OCI-LY7 (cell line): ENCODE results near the gene CSPG4. TPM values are rescaled to one million over a fixed set of nuclear protein-coding genes. Genes with fewer than 3 reads are reported as not detected.
"Not testable (repeated sequence)": the region's sequence is repeated elsewhere in the genome, so short reads cannot be mapped to it uniquely, and the experiment has no call there.

Experiments
- BruUV-seq: library from RNA; stranded (reverse); fragments of 400-500 nt; replicated peaks from 2 replicates; lab custom pipeline; 2021; lab: Mats Ljungman, UMichigan
- CTCF ChIA-PET: fragments of 300-600 bp; sonication (Branson Sonifier 250); formaldehyde crosslinking; loops from one replicate; lab custom pipeline; 2022; ENCODE audit warnings: antibody characterized with exemption; ENCODE audit not compliant: unreplicated experiment; lab: Charles Lee
- POLR2A ChIA-PET: fragments of 300-600 bp; sonication (Branson Sonifier 250); formaldehyde crosslinking; loops from one replicate; lab custom pipeline; 2022; ENCODE audit warnings: antibody characterized with exemption; lab: Charles Lee
- DNase-seq: peaks from one replicate; pipeline ENCODE4 v3.0.0-alpha.2; 2015; ENCODE audit warnings: low spot score
- H2AFZ ChIP-seq: fragments of 200-600 bp; sonication (generic), shearing (Covaris generic); 2 replicates; pipeline ENCODE4 v1.6.1; 2014; ENCODE audit warnings: mild to moderate bottlenecking, antibody characterized with exemption, low read length, moderate library complexity
- H3K27ac ChIP-seq: fragments of 200-600 bp; sonication (generic); 2 replicates; pipeline ENCODE4 v1.5.1; 2014; ENCODE audit warnings: mixed run types, low read depth, mild to moderate bottlenecking, moderate library complexity, low read length, inconsistent platforms; ENCODE audit not compliant: poor library complexity, severe bottlenecking
- H3K36me3 ChIP-seq: fragments of 200-600 bp; sonication (generic); 2 replicates; pipeline ENCODE4 v1.6.1; 2014; ENCODE audit warnings: mild to moderate bottlenecking, antibody characterized with exemption, low read length, moderate library complexity, mixed read lengths; ENCODE audit not compliant: insufficient read depth
- H3K4me1 ChIP-seq: fragments of 200-600 bp; sonication (generic); 2 replicates; pipeline ENCODE4 v1.5.1; 2014; ENCODE audit warnings: mild to moderate bottlenecking, low read length; ENCODE audit not compliant: insufficient read depth, poor library complexity, severe bottlenecking
- H3K4me2 ChIP-seq: fragments of 200-600 bp; sonication (generic); 2 replicates; pipeline ENCODE4 v1.6.1; 2014; ENCODE audit warnings: mild to moderate bottlenecking, low read length
- H3K4me3 ChIP-seq: fragments of 200-600 bp; sonication (generic); 2 replicates; pipeline ENCODE4 v1.5.1; 2014; ENCODE audit warnings: mild to moderate bottlenecking, low read depth, low read length; ENCODE audit not compliant: poor library complexity, severe bottlenecking
- H3K79me2 ChIP-seq: fragments of 200-600 bp; sonication (generic); 2 replicates; pipeline ENCODE4 v1.6.1; 2016; ENCODE audit warnings: low read depth, mild to moderate bottlenecking, low read length, moderate library complexity, mixed read lengths; ENCODE audit not compliant: insufficient read depth
- H3K9me2 ChIP-seq: fragments of 200-600 bp; sonication (generic); 2 replicates; pipeline ENCODE4 v1.6.1; 2016; ENCODE audit warnings: mild to moderate bottlenecking, low read length, mixed read lengths; ENCODE audit not compliant: insufficient read depth
- H3K9me3 ChIP-seq: fragments of 200-600 bp; sonication (generic); 2 replicates; pipeline ENCODE4 v1.6.1; 2014; ENCODE audit warnings: mild to moderate bottlenecking, mixed run types, low read length, mixed read lengths
- H4K20me1 ChIP-seq: fragments of 200-600 bp; sonication (generic); 2 replicates; pipeline ENCODE4 v1.6.1; 2014; ENCODE audit warnings: mild to moderate bottlenecking, antibody characterized with exemption, low read length, moderate library complexity, mixed read lengths; ENCODE audit not compliant: insufficient read depth
- CTCF ChIP-seq: fragments of 200-600 bp; sonication (generic); conservative IDR thresholded peaks from 2 replicates; pipeline ENCODE4 v1.5.1; 2014; ENCODE audit warnings: mild to moderate bottlenecking, antibody characterized with exemption, low read length, moderate library complexity, mixed read lengths
- EZH2phosphoT487 ChIP-seq: fragments of 200-600 bp; sonication (generic); IDR thresholded peaks from 2 replicates; pipeline ENCODE4 v1.6.1; 2018; ENCODE audit warnings: low read depth, borderline replicate concordance, mild to moderate bottlenecking, mixed run types, antibody characterized with exemption, low read length, moderate library complexity, mixed read lengths
- intact Hi-C: fragments of 100-400 bp; cut with micrococcal nuclease; formaldehyde crosslinking; loops from one replicate; pipeline ENCODE4 v1.10.0; 2022; ENCODE audit not compliant: unreplicated experiment
- total RNA-seq, 2 experiments: library from RNA; depleted of rRNA in 1 of 2; stranded (reverse); fragments of >200 nt in 1 of 2; shearing (Covaris generic) in 1 of 2; gene quantifications; 2 replicates each; pipeline ENCODE4 v1.2.3, GENCODE V29; 2014 to 2022

Gene CSPG4
- total RNA-seq, 2 experiments from 2014 or later: not detected

DNA sequence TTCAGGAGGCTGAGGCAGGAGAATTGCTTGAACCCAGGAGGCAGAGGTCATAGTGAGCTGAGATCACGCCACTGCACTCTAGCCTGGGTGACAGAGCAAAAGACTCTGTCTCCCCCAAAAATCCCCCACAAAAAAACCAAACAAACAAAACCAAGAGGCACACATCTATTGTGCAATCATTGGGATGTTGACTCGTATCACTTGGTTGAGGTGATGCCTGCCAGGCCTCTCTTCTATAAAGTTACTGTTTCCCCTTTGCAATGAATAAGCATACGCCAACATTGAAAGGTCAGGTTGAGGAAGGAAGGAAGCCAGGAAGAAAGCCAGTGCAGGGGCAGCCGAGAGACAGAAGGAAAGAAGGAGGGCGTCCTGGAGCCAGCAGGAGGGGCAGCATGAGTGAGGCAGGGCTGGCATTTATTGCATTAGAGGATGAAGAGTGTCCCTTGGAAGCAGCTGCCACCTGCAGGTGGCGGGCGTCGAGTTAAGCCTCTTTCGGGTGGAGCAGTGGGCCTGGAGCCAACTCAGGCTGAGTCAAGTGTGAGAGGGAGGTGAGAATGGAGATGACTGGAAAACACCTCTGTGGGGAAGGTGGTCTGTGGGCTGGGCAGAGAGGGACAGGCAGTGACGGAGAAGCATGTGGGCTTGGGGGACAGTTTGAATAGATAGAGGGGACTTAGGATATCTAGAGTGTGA is 8.3 kb upstream of the CSPG4 start:
- Histone ChIP-seq H3K4me2 (no peak overlapping the region), H3K36me3 (no peaks in the 10 kb centered on the region), H3K4me3 (no peak overlapping the region), H3K9me3 (no peaks in the 10 kb centered on the region), H3K4me1 (no peaks in the 10 kb centered on the region), H3K27ac (no peak overlapping the region), H4K20me1 (no peaks in the 10 kb centered on the region), H3K79me2 (no peaks in the 10 kb centered on the region), H2AFZ (no peak overlapping the region), H3K9me2 (no peaks in the 10 kb centered on the region)
- TF ChIP-seq CTCF (peak; percentile 70), EZH2phosphoT487 (no peak)
- intact Hi-C loops: loop anchor here (5.0 to 10.0 kb wide), 3 partner anchors 34 to 424 kb away; no protein-coding TSS in a partner anchor
- CTCF ChIA-PET: no interaction called here
- no TSS peak for BruUV-seq
- DNase-seq: peak; percentile 52
- POLR2A ChIA-PET: no interaction called here

DNA sequence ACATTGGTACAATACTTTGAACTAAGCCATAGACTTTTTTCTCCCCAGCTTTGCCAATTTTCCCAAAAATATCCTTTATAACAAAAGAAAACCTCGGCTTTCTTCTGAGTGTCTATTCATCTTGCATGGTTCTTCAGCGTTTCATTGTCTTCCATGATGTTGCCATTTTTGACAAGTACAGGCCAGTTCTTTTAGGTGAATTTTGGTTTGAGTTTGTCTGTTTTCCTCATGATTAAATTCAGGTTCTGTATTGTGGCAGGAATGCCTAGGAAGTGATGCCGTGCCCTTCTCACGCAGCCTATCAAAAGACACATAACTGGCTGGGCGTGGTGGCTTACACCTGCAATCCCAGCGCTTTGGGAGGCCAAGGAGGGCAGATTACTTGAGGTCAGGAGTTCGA is 7.6 kb upstream of the CSPG4 start:
- Histone ChIP-seq H3K36me3 (no peaks in the 10 kb centered on the region), H3K79me2 (no peaks in the 10 kb centered on the region), H3K9me2 (no peaks in the 10 kb centered on the region), H3K9me3 (no peaks in the 10 kb centered on the region), H3K27ac (no peak overlapping the region), H3K4me2 (no peak overlapping the region), H3K4me1 (no peaks in the 10 kb centered on the region), H3K4me3 (no peak overlapping the region), H2AFZ (no peak overlapping the region), H4K20me1 (no peaks in the 10 kb centered on the region)
- intact Hi-C loops: loop anchor here (5.0 to 10.0 kb wide), 3 partner anchors 33 to 425 kb away; no protein-coding TSS in a partner anchor
- ChIA-PET CTCF (no interaction called here), POLR2A (no interaction called here)
- TF ChIP-seq CTCF (no peak), EZH2phosphoT487 (no peak)
- DNase-seq: no peak
- no TSS peak for BruUV-seq

GRCh38 chr15:75718328-75718727 is 5.7 kb upstream of the CSPG4 start:
- Histone ChIP-seq H3K4me2 (no peak overlapping the region), H3K9me3 (no peaks in the 10 kb centered on the region), H4K20me1 (no peaks in the 10 kb centered on the region), H3K36me3 (no peaks in the 10 kb centered on the region), H3K9me2 (no peaks in the 10 kb centered on the region), H3K27ac (no peak overlapping the region), H3K4me1 (no peaks in the 10 kb centered on the region), H3K4me3 (no peak overlapping the region), H3K79me2 (no peaks in the 10 kb centered on the region), H2AFZ (no peak overlapping the region)
- no peak for DNase-seq
- POLR2A ChIA-PET: interaction anchor here (0.6 kb wide), 1 partner anchor 503 kb away, joined by 4 read pairs; no protein-coding TSS in a partner anchor
- CTCF ChIA-PET: no interaction called here
- BruUV-seq: no TSS peak
- TF ChIP-seq EZH2phosphoT487 (no peak), CTCF (no peak)
- intact Hi-C loops: no loop called here

GRCh38 chr15:75717001-75717400 is 4.4 kb upstream of the CSPG4 start:
- H2AFZ ChIP-seq, intact Hi-C loops, H4K20me1 ChIP-seq, H3K4me3 ChIP-seq, H3K9me3 ChIP-seq, DNase-seq, POLR2A ChIA-PET, BruUV-seq, H3K36me3 ChIP-seq, CTCF ChIA-PET, H3K79me2 ChIP-seq, H3K27ac ChIP-seq, H3K9me2 ChIP-seq, H3K4me2 ChIP-seq, H3K4me1 ChIP-seq: not testable (repeated sequence)
